Measurements from ENCODE around the gene ANKS1A.

- TF ChIP-seq CTCF (conservative IDR thresholded peaks at IDR 0.05) (no peak), ZFX (IDR thresholded peaks at IDR 0.05) (no peak)
Observed at GRCh38 chr6:34888514-34888856, 570 bp upstream of the ANKS1A start.

All from C4-2B (cell line).